ENCODE data around the gene ITGA7.

DNA sequence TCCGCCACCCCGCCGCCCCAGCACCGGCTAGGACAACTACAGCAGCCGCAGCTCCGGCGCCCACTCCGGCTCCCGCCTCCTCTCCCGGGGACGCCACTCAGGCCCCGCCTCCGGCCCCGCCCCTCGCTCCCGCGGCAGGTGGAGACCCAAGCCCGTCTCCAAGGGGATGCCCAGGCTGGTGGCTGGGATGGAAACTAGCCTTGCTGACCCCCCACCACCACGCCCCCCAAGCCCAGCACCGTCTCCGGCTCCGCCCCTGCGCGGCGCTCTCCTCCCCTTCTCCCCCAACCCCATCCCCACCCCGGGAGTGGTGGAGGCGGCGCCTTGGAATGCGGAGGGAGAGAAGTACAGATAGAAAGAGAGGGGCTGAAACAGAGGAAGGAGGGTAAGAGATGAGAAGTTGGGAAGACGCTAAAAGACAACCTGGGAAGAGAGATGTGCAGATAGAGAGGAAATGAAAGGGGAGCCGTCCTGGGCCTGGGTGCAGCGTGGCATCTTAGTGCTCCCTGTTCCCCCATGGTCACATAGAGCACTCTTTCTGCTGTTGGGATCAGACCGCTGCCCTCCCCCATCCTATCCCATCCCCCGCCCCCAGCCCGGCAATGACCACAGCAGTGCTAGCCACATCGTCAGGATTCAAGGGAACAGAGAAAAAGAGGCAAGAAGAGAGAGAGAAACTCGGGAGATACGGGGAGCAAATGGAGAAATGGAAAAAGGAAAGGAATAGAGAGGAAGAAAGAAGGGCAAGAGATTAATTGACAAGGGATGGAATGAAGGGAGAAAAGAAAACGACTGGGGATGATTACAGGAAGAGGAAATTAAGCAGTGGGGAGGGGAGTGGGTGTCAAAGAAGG, at the start of gene ITGA7:
- no peak for TF ChIP-seq BHLHE40 (IDR thresholded peaks at IDR 0.05; ENCODE audit: borderline replicate concordance)
- TF ChIP-seq ELF4 (IDR thresholded peaks at IDR 0.05): no peak
- TF ChIP-seq LEF1 (IDR thresholded peaks at IDR 0.05; ENCODE audit: borderline replicate concordance): no peak
- TF ChIP-seq FOXK2 (IDR thresholded peaks at IDR 0.05): no peak
- TF ChIP-seq SP1 (IDR thresholded peaks at IDR 0.05): no peak
- TF ChIP-seq ARNT (IDR thresholded peaks at IDR 0.05): no peak
- TF ChIP-seq HDGF (IDR thresholded peaks at IDR 0.05; ENCODE audit: borderline replicate concordance): no peak
- no peak for TF ChIP-seq NFRKB (IDR thresholded peaks at IDR 0.05)
- TF ChIP-seq ZNF384 (IDR thresholded peaks at IDR 0.05): no peak

Data from HEK293T (cell line).